ENCODE results near the gene C16orf54. TPM values are rescaled to one million over a fixed set of nuclear protein-coding genes. Genes with fewer than 3 reads are reported as not detected.

The C16orf54 gene
- total and polyA plus RNA-seq, 2 experiments from 2014 or later = 3.2 TPM; not detected in 1

- Histone ChIP-seq H4K20me1 (replicated peaks; ENCODE audit: insufficient read depth) (no peaks in the 10 kb centered on the region), H2AFZ (no peak within 1 kb of the TSS), H3K27me3 (ENCODE audit: insufficient read depth) (peaks cover 3% of the 10 kb centered on the region; the same call in 1 of the 2 replicates), H3K4me3 (no peak within 1 kb of the TSS), H3F3A (replicated peaks; ENCODE audit: low read depth) (no peaks in the 10 kb centered on the region), H3K4me2 (no peak within 1 kb of the TSS), H3K36me3 (ENCODE audit: insufficient read depth) (no peaks in the 10 kb centered on the region), H3K79me2 (replicated peaks; ENCODE audit: insufficient read depth) (no peaks in the 10 kb centered on the region), H3K4me1 (ENCODE audit: insufficient read depth) (no peaks in the 10 kb centered on the region), H3K9me2 (ENCODE audit: insufficient read depth) (peaks cover 5% of the 10 kb centered on the region; the same call in 1 of the 2 replicates), H3K27ac (ENCODE audit: low read depth) (no peak within 1 kb of the TSS)
- H3K27me3 Mint-ChIP-seq (ENCODE audit: insufficient read depth, low read depth, poor library complexity) = peaks cover 12% of the 10 kb centered on the region
- ATAC-seq = no peak
- H3K36me3 Mint-ChIP-seq (ENCODE audit: low read depth) = no peaks in the 10 kb centered on the region
- no peak within 1 kb of the TSS for H3K4me3 Mint-ChIP-seq
- H3K4me1 Mint-ChIP-seq = peaks cover 8% of the 10 kb centered on the region
- no peak within 1 kb of the TSS for H3K27ac Mint-ChIP-seq
- H3K9me3 Mint-ChIP-seq = no peaks in the 10 kb centered on the region; the same call in 2 of the 3 replicates
- no peak for DNase-seq (ENCODE audit: low spot score)
- no peak for TF ChIP-seq ZNF331 (CRISPR knock-in tag; IDR thresholded peaks at IDR 0.05; ENCODE audit: low read depth)
Measured at GRCh38 chr16:29777576-29778350, 32.0 kb upstream of the C16orf54 start, which contains the start of gene ZG16. Gene ZG16, plus strand, starts transcription at chr16:29778256. Its CDS starts 1,011 bp downstream, at chr16:29779267.

GRCh38 chr16:29775742-29776408 lies 30.1 kb upstream of the C16orf54 start:
- no peaks in the 10 kb centered on the region for H3K79me2 ChIP-seq (replicated peaks; ENCODE audit: insufficient read depth)
- H3K9me3 Mint-ChIP-seq = no peaks in the 10 kb centered on the region; the same call in 2 of the 3 replicates
- peaks cover 5% of the 10 kb centered on the region; the same call in 1 of the 2 replicates for H3K9me2 ChIP-seq (ENCODE audit: insufficient read depth)
- ATAC-seq (no peak), DNase-seq (ENCODE audit: low spot score) (no peak)
- H3K27ac ChIP-seq (ENCODE audit: low read depth) = no peak overlapping the region
- no peaks in the 10 kb centered on the region for H3K36me3 ChIP-seq (ENCODE audit: insufficient read depth)
- H3K27me3 ChIP-seq (ENCODE audit: insufficient read depth) = no peaks in the 10 kb centered on the region
- H3K4me3 Mint-ChIP-seq = no peak overlapping the region; the same call in 2 of the 3 replicates
- no peaks in the 10 kb centered on the region for H3F3A ChIP-seq (replicated peaks; ENCODE audit: low read depth)
- H2AFZ ChIP-seq = no peak overlapping the region
- no peak overlapping the region for H3K4me2 ChIP-seq
- H3K4me1 Mint-ChIP-seq = peaks cover 13% of the 10 kb centered on the region
- H4K20me1 ChIP-seq (replicated peaks; ENCODE audit: insufficient read depth) = no peaks in the 10 kb centered on the region
- no peaks in the 10 kb centered on the region for H3K4me1 ChIP-seq (ENCODE audit: insufficient read depth)
- no peak overlapping the region for H3K27ac Mint-ChIP-seq
- peaks cover 13% of the 10 kb centered on the region for H3K27me3 Mint-ChIP-seq (ENCODE audit: insufficient read depth, low read depth, poor library complexity)
- no peak overlapping the region for H3K4me3 ChIP-seq
- H3K36me3 Mint-ChIP-seq (ENCODE audit: low read depth) = no peaks in the 10 kb centered on the region
- TF ChIP-seq REST (IDR thresholded peaks at IDR 0.05; ENCODE audit: unreplicated experiment) = no peak
- no peak for TF ChIP-seq ETS1 (IDR thresholded peaks at IDR 0.05)
- TF ChIP-seq CREB1 (CRISPR knock-in tag; IDR thresholded peaks at IDR 0.05; ENCODE audit: low read depth) = no peak
- TF ChIP-seq NANOG (IDR thresholded peaks at IDR 0.05; ENCODE audit: borderline replicate concordance) = no peak
- TF ChIP-seq EZH2 (IDR thresholded peaks at IDR 0.05; ENCODE audit: low read depth, unreplicated experiment) = no peak
- no peak for TF ChIP-seq ZNF331 (CRISPR knock-in tag; IDR thresholded peaks at IDR 0.05; ENCODE audit: low read depth)
- TF ChIP-seq ZNF462 (CRISPR knock-in tag; IDR thresholded peaks at IDR 0.05) = no peak
- TF ChIP-seq JUNB (IDR thresholded peaks at IDR 0.05; ENCODE audit: unreplicated experiment) = no peak

All from GM23338 (cell line).